GM18502 (cell line): ENCODE results near the gene C9.
"Not testable (repeated sequence)": the region's sequence is repeated elsewhere in the genome, so short reads cannot be mapped to it uniquely, and the experiment has no call there.

ENCODE experiments used
- ATAC-seq: cut with Tn5 transposase; IDR thresholded peaks from one replicate; pipeline ENCODE4 v1.9.1; 2021; ENCODE audit warnings: mild to moderate bottlenecking; ENCODE audit not compliant: unreplicated experiment, poor library complexity

Gene C9

GRCh38 chr5:39270225-39270848 lies 94.0 kb downstream of the C9 start:
- ATAC-seq: peak; percentile 85

DNA sequence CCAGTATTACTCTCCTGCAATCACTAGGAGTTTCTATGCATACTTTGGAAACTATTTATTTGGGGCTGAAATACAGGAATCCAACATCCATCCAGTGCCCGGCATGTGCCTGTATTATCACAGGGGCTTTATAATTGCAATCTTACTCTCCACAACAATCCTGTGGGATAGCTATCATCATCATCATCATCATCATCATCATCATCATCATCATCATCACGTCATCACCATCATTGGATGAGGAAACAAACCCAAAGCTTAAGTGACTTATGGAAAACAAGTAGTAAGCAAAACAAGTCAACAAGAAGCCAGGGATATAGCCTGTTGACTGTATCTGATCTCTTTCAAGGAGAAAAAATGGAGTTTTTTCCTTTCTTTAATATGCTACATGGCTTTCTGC lies 97.1 kb downstream of the C9 start:
- no peak for ATAC-seq

- ATAC-seq: no peak
Measured at GRCh38 chr5:39266442-39266841, 97.9 kb downstream of the C9 start.

DNA sequence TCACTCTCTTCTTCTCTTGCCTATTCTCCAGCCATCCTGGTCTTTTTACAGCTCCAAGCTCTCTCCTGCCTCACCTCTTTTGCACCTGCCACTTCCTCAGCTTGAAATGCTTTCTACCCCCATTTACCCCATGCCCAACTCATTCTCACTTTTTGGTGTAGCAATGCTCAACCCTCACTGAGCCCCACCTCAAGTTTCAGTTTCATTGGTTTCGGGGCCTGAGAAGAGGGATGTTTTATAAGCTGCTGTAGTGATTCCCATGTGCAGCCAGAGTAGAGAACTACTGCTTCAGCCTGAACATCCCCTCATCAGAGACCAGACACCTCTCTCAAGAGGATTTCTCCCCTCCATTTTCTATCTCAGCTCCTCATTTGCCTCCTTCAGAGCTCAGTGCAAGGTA lies 99.8 kb downstream of the C9 start:
- peak; percentile 95 for ATAC-seq

DNA sequence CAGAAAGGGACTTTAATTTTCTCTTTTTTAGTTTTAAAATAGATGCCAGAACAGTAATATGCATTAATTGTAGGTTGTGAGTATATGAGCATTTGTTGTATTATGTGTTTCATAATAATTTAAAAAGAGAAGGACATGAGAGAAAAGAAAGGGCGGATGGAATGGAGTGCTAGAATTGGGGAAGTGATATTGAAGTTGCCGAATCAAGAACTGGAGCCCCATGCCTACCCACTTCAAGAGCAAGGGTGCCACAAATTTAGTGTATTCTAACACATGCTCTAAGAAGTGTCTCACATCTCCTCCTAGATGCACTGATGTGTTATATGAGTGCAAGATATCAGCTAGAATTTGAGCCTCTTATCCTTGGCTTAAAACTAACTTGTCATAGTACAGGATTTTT lies 101.3 kb downstream of the C9 start:
- ATAC-seq: no peak

DNA sequence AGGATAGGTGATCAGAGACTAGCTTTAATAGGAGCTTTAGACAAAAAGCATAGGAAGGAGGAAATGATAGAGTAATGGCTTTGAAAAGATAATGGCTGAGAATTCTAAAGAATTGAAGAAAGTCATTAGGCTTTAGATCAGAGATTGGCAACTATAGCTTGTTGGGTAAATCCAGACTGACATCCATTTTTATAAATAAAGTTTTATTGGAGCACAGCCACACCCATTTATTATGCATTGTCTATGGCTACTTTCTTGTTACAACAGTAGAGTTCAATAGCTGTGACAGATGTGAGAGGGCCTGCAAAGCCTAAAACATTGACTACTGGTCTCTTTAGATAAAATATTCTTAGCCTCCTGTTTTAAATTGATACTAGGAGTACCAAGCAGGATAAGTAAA lies 104.2 kb downstream of the C9 start:
- ATAC-seq: no peak

DNA sequence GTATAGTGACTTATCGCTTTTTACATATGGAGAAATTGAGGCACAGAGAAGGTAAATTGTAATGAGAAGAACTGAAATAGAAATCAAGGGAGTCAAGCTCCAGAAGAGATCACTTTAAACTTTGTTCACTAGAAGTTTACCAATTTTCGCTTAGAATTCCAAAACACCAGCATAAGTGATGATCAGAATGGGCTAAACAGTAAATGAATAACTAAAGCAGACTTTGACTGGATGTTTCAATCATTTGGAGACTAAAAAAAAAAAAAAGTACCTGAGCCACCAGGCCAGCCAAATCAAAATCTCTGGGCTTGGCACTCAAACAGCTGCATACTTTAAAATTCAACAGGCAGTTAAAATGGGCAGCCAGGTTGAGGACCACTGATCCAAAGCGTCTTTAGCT lies 106.7 kb downstream of the C9 start:
- no peak for ATAC-seq

- no peak for ATAC-seq
Measured at GRCh38 chr5:39256477-39257235, 107.6 kb downstream of the C9 start.

- no peak for ATAC-seq
Measured at GRCh38 chr5:39255406-39255805, 108.9 kb downstream of the C9 start.

DNA sequence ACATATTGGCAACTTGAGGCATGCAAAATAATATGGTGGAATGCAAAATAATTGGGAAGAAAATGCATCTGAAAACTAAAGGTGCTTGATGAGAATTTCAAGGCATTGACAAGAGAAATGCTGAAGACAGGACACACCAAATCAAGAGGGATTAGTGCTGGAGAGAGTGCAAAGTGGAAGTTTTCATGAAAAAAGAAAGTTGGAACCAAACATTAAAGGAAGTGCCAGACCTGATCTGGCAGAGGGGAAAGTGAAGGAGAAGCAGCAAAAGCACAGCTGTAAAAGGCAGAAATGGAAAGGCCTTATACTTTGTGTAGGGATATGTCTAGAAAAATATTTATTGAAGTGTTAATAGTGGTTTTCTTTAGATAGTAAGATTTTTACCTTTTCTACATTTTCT lies 109.6 kb downstream of the C9 start:
- ATAC-seq: no peak

DNA sequence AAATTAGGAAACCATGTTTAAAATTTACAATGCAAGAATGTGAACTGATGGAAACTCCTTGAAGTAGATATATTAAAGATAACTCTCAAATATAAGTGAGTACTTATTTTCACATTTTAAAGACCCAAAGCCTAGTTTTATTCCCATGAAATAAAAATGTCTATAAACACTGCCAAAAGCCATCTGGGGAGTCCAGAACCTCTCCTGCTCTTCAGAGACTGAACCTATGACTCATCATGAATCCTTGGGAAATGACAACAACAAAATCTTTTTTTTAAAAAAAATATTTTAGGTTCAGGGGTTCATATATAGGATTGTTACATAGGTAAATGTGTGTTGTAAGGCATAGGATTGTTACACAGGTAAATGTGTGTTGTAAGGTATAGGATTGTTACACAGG lies 111.1 kb downstream of the C9 start:
- no peak for ATAC-seq

DNA sequence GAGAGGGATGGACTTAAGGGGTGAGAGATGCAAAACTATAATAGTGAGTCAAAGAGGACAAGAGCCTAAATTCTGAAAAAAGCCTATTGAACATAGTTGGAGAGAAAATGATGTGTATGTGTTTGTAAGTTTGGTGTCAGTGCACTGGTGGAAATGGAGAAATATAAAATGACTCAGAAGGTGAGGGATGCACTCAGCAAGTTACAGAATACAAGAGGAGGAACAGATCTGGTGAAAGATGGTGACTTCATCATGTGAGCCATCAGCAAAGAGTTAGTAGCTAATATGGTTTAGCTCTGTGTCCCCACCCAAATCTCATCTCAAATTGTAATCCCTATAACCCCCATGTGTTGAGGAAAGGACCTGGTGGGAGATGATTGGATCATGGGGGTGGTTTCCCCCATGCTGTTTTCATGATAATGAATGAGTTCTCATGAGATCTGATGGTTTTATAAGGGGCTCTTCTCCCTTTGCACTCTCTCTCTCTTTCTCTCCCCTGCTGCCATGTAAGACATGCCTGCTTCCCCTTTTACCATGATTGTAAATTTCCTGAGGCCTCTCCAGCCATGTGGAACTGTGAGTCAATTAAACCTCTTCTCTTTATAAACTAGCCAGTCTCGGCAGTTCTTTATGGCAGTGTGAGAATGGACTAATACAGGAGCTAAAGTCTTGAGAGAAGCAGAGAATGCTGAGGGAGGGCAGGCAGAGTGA lies 114.6 kb downstream of the C9 start:
- ATAC-seq: no peak

DNA sequence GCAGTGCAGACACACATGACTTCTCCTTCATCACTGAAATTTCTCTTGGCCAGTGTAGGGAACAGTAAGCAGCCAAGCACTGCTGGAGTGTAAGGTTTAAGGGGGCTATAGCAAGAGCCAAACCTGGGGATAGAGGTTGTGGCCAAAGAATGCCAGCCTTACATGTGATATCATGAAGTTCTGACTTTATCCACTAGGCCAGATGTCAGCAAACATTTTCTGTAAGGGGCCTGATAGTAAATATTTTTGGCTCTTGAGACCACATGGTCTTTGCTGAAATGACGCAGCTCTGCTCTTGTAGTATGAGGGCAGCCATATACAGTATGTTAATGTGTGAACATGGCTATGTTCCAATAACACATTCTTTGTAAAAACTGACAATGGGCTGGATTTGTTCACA lies 115.2 kb downstream of the C9 start:
- no peak for ATAC-seq

GRCh38 chr5:39240750-39241149 lies 123.5 kb downstream of the C9 start:
- no peak for ATAC-seq

DNA sequence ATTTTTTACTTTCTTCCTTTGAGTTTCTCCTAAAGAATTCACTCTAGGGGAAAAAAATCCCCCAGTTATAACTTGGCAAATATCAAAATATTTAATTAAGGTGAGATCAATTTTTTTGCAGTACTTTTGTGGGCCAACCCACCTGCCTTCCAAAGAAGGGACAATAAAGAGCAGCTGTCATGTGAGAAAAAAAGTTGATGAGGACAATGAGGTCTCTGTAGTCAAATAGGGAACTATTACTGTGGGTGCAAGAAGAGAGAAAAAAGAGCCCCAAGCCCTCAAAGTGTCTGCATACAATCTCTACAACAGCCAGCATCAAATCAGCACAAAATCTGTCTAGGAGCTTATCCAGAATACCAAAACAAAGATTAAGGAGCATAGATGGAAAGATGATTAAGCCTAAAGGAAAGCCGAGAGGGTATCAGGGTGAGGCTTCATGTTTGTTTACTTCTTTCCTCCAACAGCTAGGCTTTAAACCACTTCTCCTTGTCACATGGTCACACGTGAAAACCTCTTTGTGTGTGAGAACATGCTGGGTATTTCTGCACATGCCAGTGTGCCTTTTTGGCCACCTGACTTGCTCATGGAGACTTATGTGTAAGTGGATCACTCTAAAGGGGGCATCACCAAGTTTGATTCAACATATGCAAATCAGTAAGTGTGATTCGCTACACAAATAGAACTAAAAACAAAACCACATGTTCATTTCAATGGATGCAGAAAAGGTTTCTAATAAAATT lies 125.8 kb downstream of the C9 start:
- ATAC-seq: no peak

- no peak for ATAC-seq
Measured at GRCh38 chr5:39236718-39237117, 127.6 kb downstream of the C9 start.

GRCh38 chr5:39235648-39236047 lies 128.6 kb downstream of the C9 start:
- ATAC-seq: no peak

- ATAC-seq: not testable (repeated sequence)
Measured at GRCh38 chr5:39234494-39234893, 129.8 kb downstream of the C9 start.
